Renal cortex interstitium (tissue), 11 donors: ENCODE results near the gene LKAAEAR1. TPM values are rescaled to one million over a fixed set of nuclear protein-coding genes. Genes with fewer than 3 reads are reported as not detected.
"Not testable (repeated sequence)": the region's sequence is repeated elsewhere in the genome, so short reads cannot be mapped to it uniquely, and the experiment has no call there.

Experiments
- DNase-seq, 11 donors: peaks; one replicate each; pipeline ENCODE4 v3.0.0-alpha.2; 2013; ENCODE audit warnings: low read depth in 9 of 11, low spot score in 4 of 11; ENCODE audit errors: extremely low read depth in 1 of 11
- polyA plus RNA-seq, 3 donors: library from polyadenylated mRNA; unstranded; fragments of 120-200 nt; gene quantifications; one replicate each; pipeline ENCODE4 v1.2.1, GENCODE V29; 2013; ENCODE audit not compliant: insufficient read length in 3 of 3

The LKAAEAR1 gene
- polyA plus RNA-seq, 3 donors: 0.40 TPM; not detected in 2

DNA sequence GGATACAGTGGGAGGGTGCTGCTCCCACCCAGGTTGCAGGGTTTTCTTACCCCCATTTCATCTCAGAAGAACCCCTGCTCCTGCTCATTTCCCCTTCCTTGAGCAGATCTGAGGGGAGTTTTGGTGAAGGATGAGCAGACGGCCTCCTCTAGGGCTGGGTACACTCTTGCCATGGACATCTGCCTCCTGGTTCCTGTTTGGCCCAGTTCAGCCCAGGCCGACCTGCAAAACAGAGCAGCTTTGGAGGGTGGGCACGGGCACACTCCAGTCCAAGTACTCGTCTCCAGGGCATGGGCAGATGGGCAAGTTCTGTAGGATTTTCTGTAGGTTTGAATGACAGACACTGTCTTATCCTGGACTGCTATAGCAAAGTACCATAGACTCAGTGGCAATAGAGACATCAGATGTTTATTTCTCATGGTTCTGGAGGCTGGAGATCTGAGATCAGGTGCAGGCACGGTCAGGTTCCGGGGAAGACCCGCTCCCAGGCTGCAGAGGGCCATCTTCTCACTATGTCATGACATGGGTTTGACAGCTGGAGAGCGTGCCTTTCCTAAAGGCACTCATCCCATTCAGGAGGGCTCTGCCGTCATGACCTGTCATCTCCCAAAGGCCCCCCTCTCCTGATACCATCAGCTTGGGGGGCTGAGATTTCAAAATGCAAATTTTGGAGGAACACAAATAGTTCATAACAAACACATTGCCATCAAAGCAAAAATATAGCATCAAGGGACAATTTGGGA lies 16.9 kb upstream of the LKAAEAR1 start:
- DNase-seq: no peak

DNA sequence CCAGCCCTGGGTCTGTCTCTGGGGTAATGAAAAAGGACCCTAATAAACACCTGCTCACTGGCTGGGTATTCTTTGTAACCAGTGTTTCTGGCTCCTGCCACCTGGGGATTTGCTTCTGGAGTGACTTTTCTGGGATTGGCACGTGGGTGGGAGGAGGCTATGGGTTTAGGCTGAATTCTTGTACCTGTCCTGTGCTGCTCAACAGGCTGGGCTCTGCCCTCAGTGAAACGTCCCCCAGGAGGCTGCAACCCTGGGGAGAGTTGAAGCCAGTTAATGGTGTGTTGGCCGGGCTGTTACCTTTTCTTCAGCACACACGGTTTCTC lies 16.3 kb upstream of the LKAAEAR1 start:
- DNase-seq: no peak

- DNase-seq: no peak
Measured at GRCh38 chr20:64099880-64100565, 15.8 kb upstream of the LKAAEAR1 start.

DNA sequence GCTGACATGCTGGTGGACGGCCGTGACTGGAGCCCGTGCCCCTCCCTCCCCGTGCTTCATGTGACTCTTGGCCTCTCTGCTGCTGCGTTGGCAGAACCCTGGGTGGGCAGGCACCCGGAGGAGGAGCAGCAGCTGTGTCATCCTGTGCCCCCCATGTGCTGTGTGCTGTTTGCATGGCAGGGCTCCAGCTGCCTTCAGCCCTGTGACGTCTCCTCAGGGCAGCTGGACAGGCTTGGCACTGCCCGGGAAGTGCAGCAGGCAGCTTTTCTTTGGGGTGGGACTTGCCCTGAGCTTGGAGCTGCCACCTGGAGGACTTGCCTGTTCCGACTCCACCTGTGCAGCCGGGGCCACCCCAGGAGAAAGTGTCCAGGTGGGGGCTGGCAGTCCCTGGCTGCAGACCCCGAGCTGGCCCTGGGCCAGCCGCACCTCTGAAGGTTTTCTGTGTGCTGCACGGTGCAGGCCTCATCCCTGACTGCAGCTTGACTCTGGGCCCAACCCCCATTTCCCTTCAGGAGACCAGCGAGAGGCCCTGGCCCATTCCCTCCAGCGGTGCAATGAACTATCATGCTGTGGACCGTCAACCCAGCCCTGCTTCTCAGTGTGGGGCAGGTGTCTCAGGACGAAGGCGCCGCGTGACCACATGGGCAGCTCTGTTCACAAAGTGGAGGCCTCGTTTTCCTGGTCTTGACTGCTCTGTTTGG lies 15.0 kb upstream of the LKAAEAR1 start:
- no peak for DNase-seq

DNA sequence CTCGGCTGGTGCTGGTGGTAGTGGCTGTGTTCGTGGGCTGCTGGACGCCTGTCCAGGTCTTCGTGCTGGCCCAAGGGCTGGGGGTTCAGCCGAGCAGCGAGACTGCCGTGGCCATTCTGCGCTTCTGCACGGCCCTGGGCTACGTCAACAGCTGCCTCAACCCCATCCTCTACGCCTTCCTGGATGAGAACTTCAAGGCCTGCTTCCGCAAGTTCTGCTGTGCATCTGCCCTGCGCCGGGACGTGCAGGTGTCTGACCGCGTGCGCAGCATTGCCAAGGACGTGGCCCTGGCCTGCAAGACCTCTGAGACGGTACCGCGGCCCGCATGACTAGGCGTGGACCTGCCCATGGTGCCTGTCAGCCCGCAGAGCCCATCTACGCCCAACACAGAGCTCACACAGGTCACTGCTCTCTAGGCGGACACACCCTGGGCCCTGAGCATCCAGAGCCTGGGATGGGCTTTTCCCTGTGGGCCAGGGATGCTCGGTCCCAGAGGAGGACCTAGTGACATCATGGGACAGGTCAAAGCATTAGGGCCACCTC lies 14.3 kb upstream of the LKAAEAR1 start:
- no peak for DNase-seq

DNA sequence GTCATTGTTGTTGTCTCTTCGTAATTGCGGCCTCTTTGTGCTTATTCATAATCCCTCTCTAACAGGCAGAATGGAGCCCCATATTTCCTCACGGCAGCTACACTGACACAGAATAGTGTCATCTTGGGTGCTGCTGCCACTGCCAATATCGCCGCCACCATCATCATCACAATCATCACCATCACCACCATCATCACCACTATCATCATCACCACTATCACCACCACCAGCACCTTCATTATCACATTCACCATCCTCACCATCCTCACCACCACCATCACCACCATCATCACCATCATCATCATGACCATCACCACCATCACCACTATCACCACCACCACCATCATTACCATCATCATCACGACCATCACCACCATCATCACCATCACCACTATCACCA lies 12.3 kb upstream of the LKAAEAR1 start:
- DNase-seq: no peak

- no peak for DNase-seq
Measured at GRCh38 chr20:64095927-64096326, 11.7 kb upstream of the LKAAEAR1 start.

DNA sequence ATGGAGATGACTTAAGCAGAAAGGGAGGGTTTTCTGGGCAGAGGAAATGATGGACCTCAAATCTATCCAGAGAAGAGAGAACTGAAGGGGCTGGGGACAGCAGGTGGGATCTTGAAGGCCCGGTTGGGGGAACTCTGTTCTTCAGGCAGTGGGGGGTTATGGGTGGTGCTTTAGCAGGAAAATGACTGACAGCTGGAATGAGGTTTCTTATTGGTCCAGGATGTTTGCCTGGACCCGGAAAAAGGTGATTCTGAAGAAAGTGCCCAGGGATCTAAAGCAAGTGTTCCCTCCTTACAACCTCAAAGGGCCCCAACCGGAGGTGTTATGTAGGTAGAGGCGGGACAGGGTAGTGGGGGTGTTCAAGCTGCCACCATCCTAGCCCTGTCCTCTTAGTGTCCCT lies 11.3 kb upstream of the LKAAEAR1 start:
- DNase-seq: no peak

DNA sequence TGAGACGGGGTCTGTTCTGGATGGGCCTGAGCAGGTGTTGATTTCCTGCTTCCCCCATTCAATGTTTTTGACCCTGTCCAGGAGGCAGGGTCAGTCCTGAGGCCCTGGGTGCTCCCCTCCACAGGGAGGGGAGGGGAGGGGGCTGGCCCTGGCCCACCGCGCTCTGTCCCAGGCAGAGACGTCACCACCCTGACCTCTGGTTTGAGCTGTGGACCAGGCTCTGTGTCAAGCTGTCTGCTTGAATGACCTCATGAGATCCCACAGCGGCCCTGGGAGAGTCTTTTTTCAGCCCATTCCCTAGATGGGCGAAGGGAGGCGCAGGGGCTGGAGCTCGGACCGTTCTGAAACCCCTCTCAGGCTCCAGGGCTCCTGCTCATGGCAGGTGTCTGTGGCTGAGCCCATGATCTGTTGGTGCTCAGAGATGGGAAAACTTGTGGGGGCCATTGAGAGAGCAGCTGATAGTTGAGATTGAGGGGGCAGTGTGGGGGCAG lies 8.9 kb upstream of the LKAAEAR1 start:
- no peak for DNase-seq

DNA sequence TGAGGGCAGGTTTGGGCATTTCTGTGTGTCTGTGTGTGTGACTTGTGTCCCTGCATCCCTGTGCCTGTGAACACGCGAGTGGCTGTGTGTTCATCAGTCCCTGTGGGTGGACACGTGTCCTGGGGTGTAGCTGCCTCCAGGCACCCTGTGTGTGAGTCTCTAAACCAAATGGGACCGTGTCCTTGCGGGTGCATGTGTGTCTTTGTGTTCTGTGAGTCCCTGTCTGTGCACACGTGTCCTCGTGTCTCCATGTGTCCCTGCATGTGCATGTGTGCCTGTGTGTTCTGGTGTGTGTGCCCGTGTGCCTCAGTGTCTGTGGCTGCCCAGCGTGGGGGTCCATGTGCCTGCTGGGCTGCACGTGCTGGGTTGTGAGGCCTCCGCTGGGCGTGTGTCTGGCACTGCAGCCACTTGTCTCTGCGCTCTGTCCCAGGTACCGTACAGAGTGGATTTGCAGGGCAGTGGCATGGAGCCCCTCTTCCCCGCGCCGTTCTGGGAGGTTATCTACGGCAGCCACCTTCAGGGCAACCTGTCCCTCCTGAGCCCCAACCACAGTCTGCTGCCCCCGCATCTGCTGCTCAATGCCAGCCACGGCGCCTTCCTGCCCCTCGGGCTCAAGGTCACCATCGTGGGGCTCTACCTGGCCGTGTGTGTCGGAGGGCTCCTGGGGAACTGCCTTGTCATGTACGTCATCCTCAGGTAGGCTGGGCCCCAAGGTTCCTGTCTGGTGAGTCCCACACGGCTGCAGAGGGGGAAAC lies 8.2 kb upstream of the LKAAEAR1 start:
- no peak for DNase-seq

DNA sequence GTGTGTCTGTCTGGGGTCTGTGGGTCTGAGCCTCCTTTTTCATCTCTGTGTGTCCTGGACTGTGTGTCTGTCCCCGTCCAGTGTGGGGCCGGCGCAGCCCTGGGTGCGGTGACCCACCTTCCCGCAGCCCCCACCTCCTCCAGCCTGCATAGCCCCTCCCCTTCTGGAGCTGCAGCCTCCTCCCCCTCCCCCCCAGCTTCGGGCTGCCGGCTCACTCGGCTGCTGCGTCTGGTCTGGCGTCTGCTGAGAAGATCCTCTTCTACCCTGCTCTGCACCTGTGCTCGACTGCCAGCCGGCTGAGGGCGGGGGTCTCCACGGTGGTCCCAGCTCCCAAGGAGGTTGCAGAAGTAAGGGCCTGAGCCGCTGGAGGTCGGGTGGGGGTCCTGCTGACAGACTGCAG lies 7.6 kb upstream of the LKAAEAR1 start:
- no peak for DNase-seq

DNA sequence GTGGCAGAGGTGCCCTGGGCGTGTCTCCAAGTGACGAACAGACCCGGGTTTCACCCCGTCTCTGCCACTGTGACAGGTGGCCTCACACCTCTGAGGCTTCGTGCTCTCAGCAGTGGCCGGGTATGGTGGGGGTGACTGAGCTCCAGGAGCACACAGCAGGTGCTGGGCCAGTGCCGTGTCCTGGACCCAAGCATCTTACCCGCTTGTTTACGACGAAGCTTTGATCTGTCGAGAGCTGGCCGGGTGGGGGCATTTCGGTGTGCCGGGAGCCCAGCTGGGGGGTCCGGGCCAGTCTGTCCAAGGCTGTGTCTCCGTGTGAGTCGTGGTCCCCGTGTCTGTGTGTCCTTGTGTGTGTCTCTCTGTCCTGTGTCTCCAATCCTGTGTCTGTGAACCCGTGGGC lies 7.1 kb upstream of the LKAAEAR1 start:
- DNase-seq: no peak

GRCh38 chr20:64090165-64090564 lies 6.0 kb upstream of the LKAAEAR1 start:
- no peak for DNase-seq

DNA sequence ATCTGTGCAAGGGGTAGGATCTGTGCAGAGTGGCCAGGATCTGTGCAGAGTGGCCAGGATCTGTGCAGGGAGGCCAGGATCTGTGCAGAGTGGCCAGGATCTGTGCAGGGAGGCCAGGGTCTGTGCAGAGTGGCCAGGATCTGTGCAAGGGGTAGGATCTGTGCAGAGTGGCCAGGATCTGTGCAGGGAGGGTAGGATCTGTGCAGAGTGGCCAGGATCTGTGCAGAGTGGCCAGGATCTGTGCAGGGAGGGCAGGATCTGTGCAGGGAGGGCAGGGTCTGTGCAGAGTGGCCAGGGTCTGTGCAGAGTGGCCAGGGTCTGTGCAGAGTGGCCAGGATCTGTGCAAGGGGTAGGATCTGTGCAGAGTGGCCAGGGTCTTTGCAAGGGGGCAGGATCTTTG lies 4.4 kb upstream of the LKAAEAR1 start:
- DNase-seq: not testable (repeated sequence)

- not testable (repeated sequence) for DNase-seq
Measured at GRCh38 chr20:64087226-64087825, 3.1 kb upstream of the LKAAEAR1 start.

DNA sequence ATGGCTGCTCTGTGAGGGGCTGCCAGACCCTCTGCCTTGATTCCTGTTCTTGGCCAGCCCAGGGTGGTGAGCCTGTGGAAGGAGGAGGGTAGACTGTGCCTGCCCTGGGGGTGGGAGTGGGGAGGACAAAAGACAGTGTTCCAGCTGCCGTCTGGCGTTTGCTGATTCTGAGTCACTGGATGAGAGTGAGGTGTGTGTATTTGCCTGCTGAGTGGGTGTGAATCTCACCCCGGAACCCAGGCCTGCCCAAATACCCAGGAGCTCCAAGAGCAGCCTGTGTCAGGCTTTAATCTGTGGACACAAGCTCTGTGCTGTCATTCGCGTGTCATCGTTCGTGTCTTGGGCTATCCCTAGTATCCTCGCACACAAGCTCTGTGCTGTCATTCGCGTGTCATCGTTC lies 2.6 kb upstream of the LKAAEAR1 start:
- no peak for DNase-seq

- no peak for DNase-seq
Measured at GRCh38 chr20:64084685-64085152, 521 bp upstream of the LKAAEAR1 start.

- peak in 6 of 11 donors; percentile 59 to 73 (median 68) for DNase-seq
Measured at GRCh38 chr20:64083378-64083803, 807 bp downstream of the LKAAEAR1 start.
